Measurements from ENCODE around the gene RUNX2. TPM values are rescaled to one million over a fixed set of nuclear protein-coding genes. Genes with fewer than 3 reads are reported as not detected.

Gene RUNX2
- total and polyA plus RNA-seq, 2 donors (not counting 1 experiment from before 2014, with no cell fraction given) = 1.3 to 2.4 TPM

DNA sequence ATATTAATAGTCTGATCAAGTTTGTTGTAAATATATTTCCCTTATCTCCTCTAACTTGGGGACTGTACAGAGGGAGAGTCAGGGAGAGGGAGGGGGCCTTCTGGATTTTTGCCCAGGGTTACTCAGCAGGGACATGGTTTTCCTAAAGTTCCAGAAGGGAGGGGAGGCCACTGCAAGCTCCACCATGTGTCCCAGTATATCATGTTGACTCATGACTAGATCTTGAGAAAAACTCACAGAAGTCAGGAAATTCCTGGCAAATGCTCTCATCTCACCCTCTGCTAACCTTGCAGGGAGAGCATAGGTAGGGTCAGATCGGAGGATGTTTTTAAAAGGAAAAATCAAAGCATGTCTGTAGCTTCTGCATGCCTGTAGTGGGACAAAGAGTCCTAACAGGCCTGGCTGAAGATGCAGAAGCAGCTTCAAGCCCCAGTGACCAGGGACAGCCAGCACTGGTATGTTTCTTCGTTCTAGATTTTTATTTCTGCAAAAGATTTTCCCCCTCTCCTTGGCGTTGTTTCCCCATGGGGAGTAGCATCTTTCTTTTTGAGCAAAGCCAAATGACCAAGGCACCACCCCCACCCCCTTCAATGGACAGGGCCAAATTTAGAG lies 322.5 kb downstream of the RUNX2 start:
- H3K9me3 ChIP-seq (ENCODE audit: control extremely low read depth in 1 of 3, control insufficient read depth in 2 of 3, insufficient read depth in 1 of 3, low read length in 2 of 3) = no peaks in the 10 kb centered on the region
- intact Hi-C loops (cut with micrococcal nuclease) = no loop called here
- Mint-ChIP-seq H3K9me3 (ENCODE audit: insufficient read depth) (no peaks in the 10 kb centered on the region), H3K27me3 (peaks cover 4% of the 10 kb centered on the region), H3K27ac (no peak overlapping the region), H3K4me3 (no peak overlapping the region), H3K4me1 (peaks cover 9% of the 10 kb centered on the region)
- peaks cover 0 to 3% (median 0%) of the 10 kb centered on the region in 4 experiments for H3K27me3 ChIP-seq (replicated peaks in 1 of 4; ENCODE audit: control extremely low read depth in 1 of 4, control insufficient read depth in 3 of 4, insufficient read depth in 4 of 4, low read length in 3 of 4)
- ATAC-seq (ENCODE audit: low read depth) = no peak
- no peak overlapping the region for H3K4me3 ChIP-seq (ENCODE audit: control extremely low read depth in 1 of 5, extremely low read depth in 1 of 5, insufficient read depth in 1 of 5, low read depth in 2 of 5, low read length in 4 of 5)
- no peak overlapping the region for H3K4me2 ChIP-seq (replicated peaks; ENCODE audit: low read depth, low read length, poor library complexity, severe bottlenecking)
- H3K9ac ChIP-seq (ENCODE audit: low read length) = no peak overlapping the region
- ChIA-PET POLR2A (no interaction called here), CTCF (interaction anchor here (0.6 kb wide), 1 partner anchor 485 kb away, joined by 3 read pairs; no protein-coding TSS in a partner anchor)
- DNase-seq = no peak
- WGBS (ENCODE audit: insufficient coverage) = 100% methylated on average over 1 of the region's 3 CpGs
- no peaks in the 10 kb centered on the region for H3K79me2 ChIP-seq (ENCODE audit: control insufficient read depth, insufficient read depth, low read length)
- H3K27ac ChIP-seq (ENCODE audit: low read length in 2 of 2) = no peak overlapping the region
- TF ChIP-seq, protein P1, sequence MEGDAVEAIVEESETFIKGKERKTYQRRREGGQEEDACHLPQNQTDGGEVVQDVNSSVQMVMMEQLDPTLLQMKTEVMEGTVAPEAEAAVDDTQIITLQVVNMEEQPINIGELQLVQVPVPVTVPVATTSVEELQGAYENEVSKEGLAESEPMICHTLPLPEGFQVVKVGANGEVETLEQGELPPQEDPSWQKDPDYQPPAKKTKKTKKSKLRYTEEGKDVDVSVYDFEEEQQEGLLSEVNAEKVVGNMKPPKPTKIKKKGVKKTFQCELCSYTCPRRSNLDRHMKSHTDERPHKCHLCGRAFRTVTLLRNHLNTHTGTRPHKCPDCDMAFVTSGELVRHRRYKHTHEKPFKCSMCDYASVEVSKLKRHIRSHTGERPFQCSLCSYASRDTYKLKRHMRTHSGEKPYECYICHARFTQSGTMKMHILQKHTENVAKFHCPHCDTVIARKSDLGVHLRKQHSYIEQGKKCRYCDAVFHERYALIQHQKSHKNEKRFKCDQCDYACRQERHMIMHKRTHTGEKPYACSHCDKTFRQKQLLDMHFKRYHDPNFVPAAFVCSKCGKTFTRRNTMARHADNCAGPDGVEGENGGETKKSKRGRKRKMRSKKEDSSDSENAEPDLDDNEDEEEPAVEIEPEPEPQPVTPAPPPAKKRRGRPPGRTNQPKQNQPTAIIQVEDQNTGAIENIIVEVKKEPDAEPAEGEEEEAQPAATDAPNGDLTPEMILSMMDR (IDR thresholded peaks at IDR 0.05) = no peak
- TF ChIP-seq EZH2 (IDR thresholded peaks at IDR 0.05; ENCODE audit: borderline replicate concordance, insufficient read depth, low read depth, low read length, poor library complexity, severe bottlenecking) = no peak
- H4K20me1 ChIP-seq (ENCODE audit: control insufficient read depth, insufficient read depth, low read length, poor library complexity, severe bottlenecking) = no peaks in the 10 kb centered on the region
- H3K4me1 ChIP-seq (ENCODE audit: control insufficient read depth in 2 of 2, insufficient read depth in 2 of 2, low read length in 2 of 2) = peaks cover 0 to 5% of the 10 kb centered on the region in 2 donors
- no peak overlapping the region for H2AFZ ChIP-seq (ENCODE audit: insufficient read depth, low read depth, low read length, poor library complexity, severe bottlenecking)
- no peaks in the 10 kb centered on the region for H3K36me3 ChIP-seq (replicated peaks in 1 of 2; ENCODE audit: control extremely low read depth in 1 of 2, control insufficient read depth in 1 of 2, extremely low read depth in 1 of 2, insufficient read depth in 2 of 2, low read length in 1 of 2)

DNA sequence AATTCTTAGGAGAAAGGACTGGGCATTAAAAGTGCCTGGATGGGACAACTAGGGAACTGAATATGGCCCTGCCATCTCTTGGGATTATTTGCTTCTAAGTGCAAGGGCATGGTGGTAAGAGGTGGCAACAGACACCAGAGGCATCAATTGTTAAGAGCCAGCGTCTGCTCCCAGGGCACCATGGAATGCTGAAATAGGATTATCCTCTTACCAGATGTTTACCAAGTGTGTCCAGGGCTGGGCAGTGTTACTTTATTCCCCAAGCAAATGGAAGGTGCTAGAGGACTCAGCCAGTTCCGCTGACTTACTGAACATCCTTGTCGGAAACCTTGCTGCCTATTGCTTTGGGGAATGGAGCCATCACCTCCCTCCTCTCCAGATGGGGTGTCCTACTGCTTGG lies 323.2 kb downstream of the RUNX2 start:
- peaks cover 9% of the 10 kb centered on the region for H3K4me1 Mint-ChIP-seq
- H2AFZ ChIP-seq (ENCODE audit: insufficient read depth, low read depth, low read length, poor library complexity, severe bottlenecking) = no peak overlapping the region
- 100% methylated on average over 2 of the region's 3 CpGs for WGBS (ENCODE audit: insufficient coverage)
- H3K9me3 Mint-ChIP-seq (ENCODE audit: insufficient read depth) = no peaks in the 10 kb centered on the region
- H4K20me1 ChIP-seq (ENCODE audit: control insufficient read depth, insufficient read depth, low read length, poor library complexity, severe bottlenecking) = no peaks in the 10 kb centered on the region
- H3K36me3 ChIP-seq (replicated peaks in 1 of 2; ENCODE audit: control extremely low read depth in 1 of 2, control insufficient read depth in 1 of 2, extremely low read depth in 1 of 2, insufficient read depth in 2 of 2, low read length in 1 of 2) = no peaks in the 10 kb centered on the region
- intact Hi-C loops (cut with micrococcal nuclease) = no loop called here
- POLR2A ChIA-PET = no interaction called here
- ATAC-seq (ENCODE audit: low read depth) = no peak
- H3K4me3 ChIP-seq (ENCODE audit: control extremely low read depth in 1 of 5, extremely low read depth in 1 of 5, insufficient read depth in 1 of 5, low read depth in 2 of 5, low read length in 4 of 5) = no peak overlapping the region
- no peak overlapping the region for H3K9ac ChIP-seq (ENCODE audit: low read length)
- H3K9me3 ChIP-seq (ENCODE audit: control extremely low read depth in 1 of 3, control insufficient read depth in 2 of 3, insufficient read depth in 1 of 3, low read length in 2 of 3) = peaks cover 0 to 3% (median 0%) of the 10 kb centered on the region in 3 donors
- H3K4me2 ChIP-seq (replicated peaks; ENCODE audit: low read depth, low read length, poor library complexity, severe bottlenecking) = no peak overlapping the region
- H3K4me3 Mint-ChIP-seq = no peak overlapping the region
- peaks cover 4% of the 10 kb centered on the region for H3K27me3 Mint-ChIP-seq
- no peak for DNase-seq
- peaks cover 0 to 3% (median 0%) of the 10 kb centered on the region in 4 experiments for H3K27me3 ChIP-seq (replicated peaks in 1 of 4; ENCODE audit: control extremely low read depth in 1 of 4, control insufficient read depth in 3 of 4, insufficient read depth in 4 of 4, low read length in 3 of 4)
- CTCF ChIA-PET = interaction anchor here (0.6 kb wide), 2 partner anchors 51 to 484 kb away, joined by 3 to 4 read pairs; no protein-coding TSS in a partner anchor
- peaks cover 0 to 5% of the 10 kb centered on the region in 2 donors for H3K4me1 ChIP-seq (ENCODE audit: control insufficient read depth in 2 of 2, insufficient read depth in 2 of 2, low read length in 2 of 2)
- H3K79me2 ChIP-seq (ENCODE audit: control insufficient read depth, insufficient read depth, low read length) = no peaks in the 10 kb centered on the region
- H3K27ac ChIP-seq (ENCODE audit: low read length in 2 of 2) = no peak overlapping the region
- no peak for TF ChIP-seq EZH2 (IDR thresholded peaks at IDR 0.05; ENCODE audit: borderline replicate concordance, insufficient read depth, low read depth, low read length, poor library complexity, severe bottlenecking)
- TF ChIP-seq, protein P1 (IDR thresholded peaks at IDR 0.05) = no peak
- H3K27ac Mint-ChIP-seq = no peak overlapping the region
